Panc1 (cell line): ENCODE results near the gene TBXA2R. TPM values are rescaled to one million over a fixed set of nuclear protein-coding genes. Genes with fewer than 3 reads are reported as not detected.

ENCODE experiments used
- ATAC-seq: fragments of 200-7000 bp; cut with Tn5 transposase; 2 replicates; pipeline ENCODE4 v1.9.1; 2020; ENCODE audit warnings: mild to moderate bottlenecking, moderate library complexity
- BruUV-seq: library from RNA; stranded (reverse); fragments of 400-500 nt; replicated peaks from 2 replicates; lab custom pipeline; 2021; lab: Mats Ljungman, UMichigan
- CTCF ChIA-PET: fragments of 300-600 bp; sonication (Branson Sonifier 250); formaldehyde crosslinking; loops from one replicate; lab custom pipeline; 2022; ENCODE audit warnings: antibody characterized with exemption; lab: Charles Lee
- POLR2A ChIA-PET: fragments of 300-600 bp; sonication (Branson Sonifier 250); formaldehyde crosslinking; loops from one replicate; lab custom pipeline; 2022; ENCODE audit warnings: antibody characterized with exemption; lab: Charles Lee
- DNase-seq: peaks from one replicate; pipeline ENCODE4 v3.0.0-alpha.2; 2010; ENCODE audit warnings: low read depth, low spot score
- H3K27ac ChIP-seq: 2 replicates; pipeline ENCODE4 v1.5.1; 2011; ENCODE audit warnings: mild to moderate bottlenecking, low read length, inconsistent platforms
- H3K27me3 ChIP-seq: fragments of 200-500 bp; sonication (Bioruptor generic); 2 replicates; pipeline ENCODE4 v1.6.0; 2014; ENCODE audit warnings: low read length, inconsistent platforms; ENCODE audit not compliant: control insufficient read depth, insufficient read depth
- H3K36me3 ChIP-seq: fragments of 200-500 bp; sonication (Bioruptor generic); 2 replicates; pipeline ENCODE4 v1.5.1; 2014; ENCODE audit warnings: inconsistent platforms, mild to moderate bottlenecking, low read length, moderate library complexity; ENCODE audit not compliant: control insufficient read depth, insufficient read depth
- H3K4me1 ChIP-seq: 2 replicates; pipeline ENCODE4 v1.5.1; 2011; ENCODE audit warnings: inconsistent platforms, mild to moderate bottlenecking, low read length, moderate library complexity; ENCODE audit not compliant: control insufficient read depth, insufficient read depth
- H3K4me3 ChIP-seq, 2 experiments: 2 replicates each; pipeline ENCODE4 v1.5.1; 2011 to 2012; ENCODE audit warnings: low read depth in 2 of 2, low read length in 2 of 2, mild to moderate bottlenecking in 2 of 2, inconsistent platforms in 1 of 2, moderate library complexity in 1 of 2
- H3K9me3 ChIP-seq: fragments of 200-500 bp; sonication (Bioruptor generic); 2 replicates; pipeline ENCODE4 v1.5.1; 2014; ENCODE audit warnings: low read depth, mild to moderate bottlenecking, inconsistent platforms, low read length, moderate library complexity; ENCODE audit not compliant: control insufficient read depth, insufficient read depth
- CTCF ChIP-seq: fragments of 450-650 bp; IDR thresholded peaks from 2 replicates; pipeline ENCODE4 v1.5.1; 2017; ENCODE audit warnings: mild to moderate bottlenecking
- POLR2AphosphoS5 ChIP-seq: IDR thresholded peaks from 2 replicates; pipeline ENCODE4 v1.6.1; 2012; ENCODE audit warnings: mild to moderate bottlenecking, low read depth, low read length, moderate library complexity
- REST ChIP-seq, 2 experiments: IDR thresholded peaks; 2 replicates each; pipeline ENCODE4 v1.6.1; 2011 to 2012; ENCODE audit warnings: low read depth in 2 of 2, control low read depth in 1 of 2, low read length in 1 of 2, mild to moderate bottlenecking in 1 of 2, moderate library complexity in 1 of 2; ENCODE audit not compliant: insufficient read depth in 1 of 2
- SIN3A ChIP-seq: IDR thresholded peaks from 2 replicates; pipeline ENCODE4 v1.6.1; 2012; ENCODE audit warnings: low read depth, mild to moderate bottlenecking, low read length, moderate library complexity, borderline replicate concordance; ENCODE audit not compliant: insufficient read depth
- TCF7L2 ChIP-seq: IDR thresholded peaks from 2 replicates; pipeline ENCODE4 v1.6.1; 2011; ENCODE audit warnings: mild to moderate bottlenecking, low read depth, low read length, inconsistent platforms
- in situ Hi-C: cut with HindIII; loops from 2 replicates; pipeline ENCODE4 v1.10.0; 2016; ENCODE audit warnings: low sequenced_read_pairs, low pct_unique_long_range_greater_than_20kb
- intact Hi-C: fragments of 100-400 bp; cut with micrococcal nuclease; formaldehyde crosslinking; loops from one replicate; pipeline ENCODE4 v1.10.0; 2022; ENCODE audit not compliant: unreplicated experiment
- total RNA-seq: library from RNA; stranded (reverse); gene quantifications from one replicate; pipeline ENCODE4 v1.2.1, GENCODE V29; 2021; ENCODE audit not compliant: unreplicated experiment

TBXA2R gene
- total RNA-seq, 1 experiment from 2014 or later = 5.2 TPM

GRCh38 chr19:3639479-3639878 is 32.8 kb upstream of the TBXA2R start:
- BruUV-seq = no TSS peak
- CTCF ChIA-PET = no interaction called here
- in situ Hi-C loops = no loop called here

More at GRCh38 chr19:3639479-3639878, 32.8 kb upstream of the TBXA2R start:
- intact Hi-C loops = no loop called here
- no peaks in the 10 kb centered on the region for H3K9me3 ChIP-seq
- no peak for DNase-seq
- TF ChIP-seq CTCF (no peak), REST (IDR thresholded peaks at IDR 0.05; ENCODE audit: insufficient read depth in 1 of 2, low read depth in 2 of 2, low read length in 1 of 2) (no peak), POLR2AphosphoS5 (no peak), TCF7L2 (no peak), SIN3A (no peak)
- no peaks in the 10 kb centered on the region for H3K36me3 ChIP-seq
- POLR2A ChIA-PET = no interaction called here
- no peak overlapping the region for H3K27ac ChIP-seq
- no peaks in the 10 kb centered on the region for H3K4me1 ChIP-seq
- H3K4me3 ChIP-seq = no peak overlapping the region
- no peak for ATAC-seq
- no peaks in the 10 kb centered on the region for H3K27me3 ChIP-seq
